Stimulated activated effector memory CD8-positive, alpha-beta T cell treated with anti-CD3 and anti-CD28 coated beads, Interleukin-12 subunit alpha, Interleukin-12 subunit beta, amount 100 ng/mL, for 72 hours (primary cell): Measurements from ENCODE around the gene EGFR.

ENCODE experiments used
- ATAC-seq: fragments of 150-1000 bp; cut with Tn5 transposase; 2 replicates; pipeline ENCODE4 v1.10.0; 2021
- DNase-seq, 2 donors: peaks; one replicate each; pipeline ENCODE4 v3.0.0; 2021 to 2022; ENCODE audit warnings: low spot score in 2 of 2
- H3K27ac Mint-ChIP-seq: one replicate; pipeline ENCODE4 v1.8.0; 2022; ENCODE audit warnings: mild to moderate bottlenecking, mixed read lengths
- H3K36me3 Mint-ChIP-seq: one replicate; pipeline ENCODE4 v1.8.0; 2022; ENCODE audit warnings: mild to moderate bottlenecking, mixed read lengths
- H3K4me1 Mint-ChIP-seq: one replicate; pipeline ENCODE4 v1.8.0; 2022; ENCODE audit warnings: mixed read lengths
- H3K4me3 Mint-ChIP-seq: one replicate; pipeline ENCODE4 v1.8.0; 2022; ENCODE audit warnings: mild to moderate bottlenecking, mixed read lengths
- H3K9me3 Mint-ChIP-seq: one replicate; pipeline ENCODE4 v1.8.0; 2022; ENCODE audit warnings: mixed read lengths

The EGFR gene

DNA sequence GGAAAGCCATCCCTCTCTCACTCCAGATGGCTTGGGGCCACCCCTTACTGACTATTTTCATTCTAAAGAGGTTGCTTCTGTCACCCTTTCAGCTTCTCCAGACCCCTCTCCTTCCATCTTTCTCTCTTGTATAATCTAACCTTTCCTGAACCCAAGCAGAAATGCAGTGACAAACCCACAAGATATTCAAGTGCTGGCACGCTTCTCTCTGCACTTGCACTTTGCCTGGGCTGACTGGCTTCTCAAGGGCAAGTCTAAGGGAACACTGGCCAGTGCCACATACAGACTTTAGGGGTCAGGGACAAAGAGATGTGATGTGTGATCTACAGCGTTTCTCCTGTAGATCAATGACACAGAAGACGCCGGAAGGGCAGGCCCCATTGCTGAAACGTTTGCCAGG lies 195.9 kb downstream of the EGFR start:
- ATAC-seq (no peak), DNase-seq (no peak)
- no peaks in the 10 kb centered on the region for H3K4me1 Mint-ChIP-seq
- H3K9me3 Mint-ChIP-seq, result no peaks in the 10 kb centered on the region
- H3K27ac Mint-ChIP-seq, result no peak overlapping the region
- H3K36me3 Mint-ChIP-seq, result no peaks in the 10 kb centered on the region
- no peak overlapping the region for H3K4me3 Mint-ChIP-seq

DNA sequence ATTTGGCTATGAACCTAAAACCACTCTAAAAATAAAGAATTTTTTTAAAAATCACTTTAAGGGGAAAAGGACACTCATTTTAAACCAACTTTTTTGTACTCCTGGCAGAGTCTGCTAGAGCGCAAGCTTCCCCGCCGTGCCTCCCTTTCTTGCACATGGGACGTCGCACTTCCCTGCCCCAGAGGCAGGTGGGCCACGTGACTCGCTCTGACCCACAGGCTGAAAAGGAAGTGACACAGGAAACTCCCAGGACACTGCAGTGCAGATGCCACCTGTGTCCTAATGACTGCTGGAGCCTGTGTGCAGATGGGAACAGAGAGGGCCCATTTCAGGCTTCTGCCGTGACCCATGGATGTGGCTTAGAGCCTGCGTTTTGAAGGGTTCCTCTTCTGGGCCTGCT lies 204.2 kb downstream of the EGFR start:
- ATAC-seq (no peak), DNase-seq (no peak)
- no peak overlapping the region for H3K27ac Mint-ChIP-seq
- no peaks in the 10 kb centered on the region for H3K36me3 Mint-ChIP-seq
- peaks cover 3% of the 10 kb centered on the region for H3K9me3 Mint-ChIP-seq
- H3K4me3 Mint-ChIP-seq, result no peak overlapping the region
- H3K4me1 Mint-ChIP-seq, result no peaks in the 10 kb centered on the region

DNA sequence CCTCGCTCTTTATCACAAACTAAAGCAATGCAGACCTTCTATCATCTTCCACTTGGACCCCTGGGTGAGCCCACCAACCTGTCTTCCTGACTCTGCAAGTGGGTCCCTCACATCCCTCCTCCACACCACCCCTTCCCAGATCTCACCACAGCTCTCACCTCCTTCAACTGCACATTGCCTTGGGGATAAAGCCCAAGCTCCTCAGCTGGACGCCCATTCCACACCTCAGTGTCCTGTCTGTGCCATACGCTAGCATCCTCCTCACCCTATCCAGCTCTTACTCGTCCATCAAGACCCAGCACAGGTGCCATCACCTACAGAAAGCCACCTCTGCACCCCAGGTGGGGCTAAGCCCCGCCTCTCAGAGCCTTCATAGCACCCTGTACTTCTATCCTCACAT lies 205.3 kb downstream of the EGFR start:
- Mint-ChIP-seq H3K27ac (no peak overlapping the region), H3K9me3 (peaks cover 6% of the 10 kb centered on the region), H3K36me3 (no peaks in the 10 kb centered on the region), H3K4me3 (no peak overlapping the region), H3K4me1 (no peaks in the 10 kb centered on the region)
- ATAC-seq (no peak), DNase-seq (no peak)

DNA sequence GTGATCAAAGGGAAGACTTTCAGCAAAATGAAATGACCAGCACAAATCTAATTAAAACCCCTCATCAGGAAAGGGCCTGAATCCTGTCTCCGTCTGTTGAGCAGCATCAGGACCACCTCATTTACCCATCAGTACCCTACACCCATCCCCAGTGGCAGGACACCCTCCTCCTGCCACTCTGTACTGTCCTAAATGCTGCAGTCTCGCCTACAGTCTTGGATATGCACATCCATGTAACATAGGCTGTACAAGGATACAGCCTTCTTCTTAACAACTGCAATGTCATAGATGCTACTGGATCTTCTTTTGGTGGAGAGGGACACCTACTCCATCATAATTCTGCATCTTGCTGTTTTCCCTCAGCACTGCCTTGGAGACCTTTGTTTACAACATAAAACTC lies 206.0 kb downstream of the EGFR start:
- Mint-ChIP-seq H3K27ac (no peak overlapping the region), H3K4me1 (no peaks in the 10 kb centered on the region), H3K9me3 (peaks cover 12% of the 10 kb centered on the region), H3K4me3 (no peak overlapping the region), H3K36me3 (no peaks in the 10 kb centered on the region)
- no peak for DNase-seq
- ATAC-seq, result no peak

DNA sequence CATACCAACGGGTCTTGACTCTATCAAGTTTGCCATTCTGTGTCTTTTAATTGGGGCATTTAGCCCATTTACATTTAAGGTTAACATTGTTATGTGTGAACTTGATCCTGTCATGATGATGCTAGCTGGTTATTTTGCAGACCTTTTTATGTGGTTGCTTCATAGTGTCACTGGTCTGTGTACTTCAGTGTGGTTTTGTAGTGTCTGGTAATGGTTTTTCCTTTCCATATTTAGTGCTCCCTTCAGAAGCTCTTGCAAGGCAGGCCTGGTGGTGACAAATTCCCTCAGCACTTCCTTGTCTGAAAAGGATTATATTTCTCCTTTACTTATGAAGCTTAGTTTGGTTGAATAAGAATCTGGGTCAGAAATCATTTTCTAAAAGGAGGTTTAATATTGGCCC lies 211.2 kb downstream of the EGFR start:
- no peaks in the 10 kb centered on the region for H3K4me1 Mint-ChIP-seq
- no peak overlapping the region for H3K4me3 Mint-ChIP-seq
- no peak overlapping the region for H3K27ac Mint-ChIP-seq
- H3K9me3 Mint-ChIP-seq, result peaks cover 12% of the 10 kb centered on the region
- DNase-seq, result no peak
- no peaks in the 10 kb centered on the region for H3K36me3 Mint-ChIP-seq
- ATAC-seq, result no peak

DNA sequence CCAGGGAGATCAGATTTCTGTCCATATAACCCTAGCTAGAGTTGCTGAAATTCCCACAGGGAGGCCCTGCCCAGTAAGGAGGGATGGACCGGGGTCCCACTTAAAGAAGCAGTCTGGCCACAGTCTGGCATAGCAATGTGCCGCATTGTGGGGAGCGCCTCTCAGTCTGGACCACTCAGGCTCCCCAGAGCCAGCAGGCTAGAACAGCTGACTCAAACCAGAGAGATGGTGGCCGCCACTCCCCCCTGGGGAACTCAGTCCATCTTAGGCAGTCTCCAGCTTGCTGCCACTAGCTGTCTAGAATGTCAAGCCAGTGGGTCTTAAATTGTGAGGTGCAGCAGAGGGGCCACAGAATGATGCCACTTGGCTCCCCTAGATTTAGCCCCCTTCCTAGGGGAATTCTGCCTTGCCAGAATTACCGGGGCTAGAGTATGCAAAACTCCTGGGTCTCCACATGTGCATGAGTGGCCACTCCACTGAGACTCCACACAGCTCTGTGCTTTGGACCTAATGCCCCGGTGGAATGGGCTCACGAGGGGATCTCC lies 213.0 kb downstream of the EGFR start:
- H3K9me3 Mint-ChIP-seq, result peaks cover 12% of the 10 kb centered on the region
- ATAC-seq, result no peak
- no peak overlapping the region for H3K27ac Mint-ChIP-seq
- no peaks in the 10 kb centered on the region for H3K36me3 Mint-ChIP-seq
- DNase-seq, result no peak
- H3K4me3 Mint-ChIP-seq, result no peak overlapping the region
- H3K4me1 Mint-ChIP-seq, result no peaks in the 10 kb centered on the region

DNA sequence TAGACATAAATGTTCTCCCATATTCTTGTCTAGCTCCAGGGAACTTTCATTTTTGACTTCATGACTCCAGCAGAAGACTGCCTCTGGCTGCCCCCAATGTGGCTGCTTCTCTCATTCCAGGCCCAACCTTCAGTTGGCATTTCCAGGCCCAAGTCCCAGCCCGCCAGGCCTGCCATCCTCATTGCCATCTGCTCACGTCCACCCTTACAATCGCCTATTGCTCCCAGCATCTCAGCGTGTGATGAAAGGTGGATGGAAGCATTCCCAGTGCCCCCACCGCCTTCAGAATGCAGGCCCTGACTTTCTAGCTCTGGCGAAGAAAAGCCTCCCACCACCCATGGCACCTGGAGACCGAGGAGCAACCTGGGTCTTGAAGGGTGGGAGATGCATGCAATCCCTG lies 214.2 kb downstream of the EGFR start:
- Mint-ChIP-seq H3K4me3 (no peak overlapping the region), H3K27ac (no peak overlapping the region), H3K36me3 (no peaks in the 10 kb centered on the region), H3K4me1 (no peaks in the 10 kb centered on the region), H3K9me3 (peaks cover 10% of the 10 kb centered on the region)
- ATAC-seq, result no peak
- DNase-seq, result no peak

DNA sequence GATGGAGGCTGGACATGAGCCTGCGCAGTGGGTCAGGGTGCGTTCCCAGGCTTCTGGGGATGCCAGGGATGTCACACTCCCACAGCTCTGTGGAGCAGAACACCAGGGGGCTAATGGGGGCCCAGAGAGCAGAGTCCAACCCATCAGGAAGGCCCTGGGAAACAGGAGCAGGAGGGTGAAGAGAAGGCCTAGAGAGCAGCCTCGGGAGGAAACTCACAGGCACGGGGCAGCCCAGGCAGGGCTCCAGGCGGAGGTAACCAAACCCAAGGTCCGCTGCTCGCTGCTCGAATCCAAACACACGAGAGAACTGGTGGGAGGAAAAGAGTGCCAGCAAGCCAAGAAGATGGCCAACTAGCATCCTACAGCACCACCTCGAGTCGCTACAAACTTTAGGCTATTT lies 215.6 kb downstream of the EGFR start:
- H3K9me3 Mint-ChIP-seq, result peaks cover 4% of the 10 kb centered on the region
- H3K4me3 Mint-ChIP-seq, result no peak overlapping the region
- no peaks in the 10 kb centered on the region for H3K4me1 Mint-ChIP-seq
- H3K27ac Mint-ChIP-seq, result no peak overlapping the region
- ATAC-seq (no peak), DNase-seq (no peak)
- no peaks in the 10 kb centered on the region for H3K36me3 Mint-ChIP-seq

DNA sequence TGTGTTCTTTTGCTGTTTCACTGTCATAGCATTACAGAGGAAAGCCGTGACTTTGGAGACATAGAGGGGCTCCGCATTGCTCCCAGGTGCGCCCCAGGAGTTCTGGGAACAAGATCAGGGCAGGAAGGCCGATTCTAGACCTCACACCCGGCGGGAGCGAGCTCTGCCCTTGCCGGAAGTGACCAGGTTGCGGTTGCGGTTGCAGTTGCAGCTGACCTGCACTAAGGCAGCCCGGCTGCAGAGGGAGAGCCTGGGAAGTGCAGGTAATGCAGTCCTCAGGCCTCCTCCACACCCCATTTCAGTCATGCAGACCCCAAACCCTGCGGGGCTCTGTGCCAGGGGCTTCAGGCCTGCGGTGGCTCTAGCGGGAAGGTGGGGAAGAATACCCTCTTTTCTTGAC lies 216.3 kb downstream of the EGFR start:
- H3K27ac Mint-ChIP-seq, result no peak overlapping the region
- no peak overlapping the region for H3K4me3 Mint-ChIP-seq
- ATAC-seq (no peak), DNase-seq (no peak)
- no peaks in the 10 kb centered on the region for H3K9me3 Mint-ChIP-seq
- H3K36me3 Mint-ChIP-seq, result no peaks in the 10 kb centered on the region
- H3K4me1 Mint-ChIP-seq, result no peaks in the 10 kb centered on the region

DNA sequence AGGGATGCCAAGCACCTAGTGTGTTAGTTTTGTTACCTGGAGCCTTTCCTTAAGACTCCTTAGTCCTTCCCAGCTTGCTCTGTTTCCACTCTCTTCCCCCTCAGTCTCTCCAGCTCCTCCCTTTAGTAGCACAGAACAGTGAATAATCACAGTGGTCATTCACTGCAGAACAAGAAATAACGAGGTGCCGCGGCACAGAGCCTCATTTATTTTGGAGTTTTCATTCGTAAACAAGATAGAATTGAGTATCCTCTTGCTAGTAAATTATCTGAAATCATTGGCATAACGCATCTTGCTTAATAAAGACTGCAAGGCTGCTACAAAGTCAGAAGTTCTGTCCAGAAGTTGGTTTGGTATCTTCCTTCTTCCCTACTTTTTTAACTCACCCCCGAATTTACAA lies 217.0 kb downstream of the EGFR start:
- Mint-ChIP-seq H3K4me3 (no peak overlapping the region), H3K36me3 (no peaks in the 10 kb centered on the region), H3K4me1 (peaks cover 4% of the 10 kb centered on the region), H3K9me3 (no peaks in the 10 kb centered on the region), H3K27ac (no peak overlapping the region)
- DNase-seq (no peak), ATAC-seq (no peak)

DNA sequence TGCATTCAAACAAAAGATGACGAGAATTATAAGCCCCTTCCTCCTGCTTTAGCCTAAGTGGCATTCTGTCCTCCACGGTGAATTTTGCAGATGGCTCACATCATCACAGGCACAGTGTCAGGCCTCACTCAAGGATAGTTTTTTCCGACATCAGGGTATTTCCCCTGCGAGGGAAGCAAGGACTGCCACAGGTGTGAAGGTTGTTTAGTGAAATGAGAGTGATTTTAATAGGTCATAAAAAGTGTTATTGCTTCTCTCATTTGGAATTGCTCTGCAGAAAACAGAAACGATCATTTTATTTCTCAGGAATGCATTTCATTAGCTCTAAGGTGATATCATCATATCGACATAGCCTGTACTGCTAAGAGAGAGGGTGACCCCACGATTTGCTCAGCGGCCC lies 217.7 kb downstream of the EGFR start:
- no peak for ATAC-seq

DNA sequence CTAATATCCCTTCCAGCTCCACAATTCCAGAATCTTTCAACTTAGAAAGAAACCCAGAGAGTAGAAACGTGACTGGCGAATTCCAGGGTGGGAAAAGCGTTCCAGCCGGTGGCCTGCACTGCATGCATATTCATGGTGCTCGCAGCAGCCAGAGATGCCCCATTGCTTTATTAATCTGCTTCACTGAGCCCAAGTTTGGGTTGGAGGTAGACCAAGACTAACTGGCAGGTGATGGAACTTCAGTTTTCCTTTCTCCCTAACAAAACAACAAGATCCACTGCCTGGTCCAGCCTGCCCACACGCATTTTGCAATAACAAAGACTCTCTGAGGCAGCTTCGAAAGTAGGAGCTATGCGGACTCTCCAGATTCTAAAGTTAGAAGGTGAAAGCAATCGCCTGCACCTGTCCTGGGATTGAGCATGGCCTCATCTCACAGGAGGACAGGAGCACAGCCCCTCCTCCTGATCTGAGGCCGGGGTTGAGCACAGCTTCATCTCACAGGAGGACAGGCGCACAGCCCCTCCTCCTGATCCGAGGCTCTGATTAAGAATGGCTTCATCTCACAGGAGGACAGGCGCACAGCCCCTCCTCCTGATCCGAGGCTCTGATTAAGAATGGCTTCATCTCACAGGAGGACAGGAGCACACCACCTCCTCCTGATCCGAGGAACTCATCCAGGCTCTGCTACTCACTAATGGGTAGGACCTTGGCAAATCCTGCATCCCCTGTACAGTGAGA lies 218.5 kb downstream of the EGFR start:
- DNase-seq, result no peak
- no peak for ATAC-seq
- Mint-ChIP-seq H3K36me3 (no peaks in the 10 kb centered on the region), H3K27ac (no peak overlapping the region), H3K4me3 (no peak overlapping the region), H3K4me1 (peaks cover 5% of the 10 kb centered on the region), H3K9me3 (no peaks in the 10 kb centered on the region)

More for the DNA sequence above, 217.7 kb downstream of the EGFR start:
- Mint-ChIP-seq H3K27ac (no peak overlapping the region), H3K36me3 (no peaks in the 10 kb centered on the region), H3K4me1 (peaks cover 5% of the 10 kb centered on the region), H3K9me3 (no peaks in the 10 kb centered on the region), H3K4me3 (no peak overlapping the region)
- no peak for DNase-seq

DNA sequence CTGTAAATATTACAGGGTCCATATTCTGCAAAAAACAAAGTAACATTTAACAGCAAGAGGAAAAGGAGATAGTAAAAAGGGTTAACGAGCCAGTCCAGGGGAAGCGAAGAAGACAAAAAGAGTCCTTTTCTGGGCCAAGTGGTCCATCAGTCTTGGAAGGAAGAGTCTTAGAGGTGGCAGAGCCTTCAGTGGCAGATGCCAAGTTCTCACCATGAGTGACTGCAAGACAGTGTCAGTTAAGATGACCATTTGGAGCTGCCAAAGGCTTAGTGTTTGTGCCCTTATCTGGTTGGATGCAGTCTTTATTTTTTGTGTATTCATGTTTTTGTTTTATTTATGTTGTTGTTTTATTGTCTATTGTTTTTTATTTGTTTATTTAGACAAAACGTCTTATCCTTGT lies 220.6 kb downstream of the EGFR start:
- Mint-ChIP-seq H3K4me1 (peaks cover 5% of the 10 kb centered on the region), H3K27ac (no peak overlapping the region), H3K9me3 (no peaks in the 10 kb centered on the region), H3K4me3 (no peak overlapping the region), H3K36me3 (no peaks in the 10 kb centered on the region)
- no peak for ATAC-seq
- DNase-seq, result no peak

DNA sequence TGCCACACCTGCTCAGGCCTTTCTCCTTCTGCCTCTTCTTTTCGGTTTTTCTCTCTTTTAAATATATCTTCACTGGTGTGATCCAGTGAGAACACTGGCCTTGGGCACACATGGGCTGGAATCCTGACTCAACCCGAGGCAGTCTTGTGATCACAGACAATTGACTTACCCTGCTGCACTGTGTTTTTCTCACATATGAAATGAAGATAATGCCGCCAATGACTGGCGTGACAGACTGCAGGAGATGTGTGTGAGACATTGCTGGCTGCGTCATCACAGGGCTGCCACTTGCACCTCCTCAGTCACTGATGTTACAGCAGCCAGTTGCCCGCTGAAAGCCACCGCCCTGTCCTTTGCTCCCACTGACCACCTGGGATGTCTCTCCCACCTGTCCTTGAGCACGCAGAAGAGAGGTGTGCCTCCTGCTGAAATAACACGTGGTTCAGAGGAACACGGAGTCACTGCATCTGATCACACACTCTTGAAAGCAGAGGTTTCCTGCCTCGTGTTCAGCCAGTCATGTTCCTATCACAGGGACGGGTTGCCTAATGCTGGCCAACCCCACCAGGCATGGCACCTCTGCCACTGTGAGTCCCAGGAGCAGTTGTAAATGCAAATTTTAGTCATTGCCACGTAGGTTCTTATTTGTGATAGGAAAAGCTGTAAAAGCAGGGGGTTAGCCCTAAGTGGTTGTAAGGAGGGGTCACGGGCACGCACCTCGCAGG lies 221.8 kb downstream of the EGFR start:
- ATAC-seq (peak; percentile 72), DNase-seq (no peak)
- Mint-ChIP-seq H3K27ac (no peak overlapping the region), H3K9me3 (no peaks in the 10 kb centered on the region), H3K36me3 (no peaks in the 10 kb centered on the region), H3K4me3 (no peak overlapping the region), H3K4me1 (peaks cover 5% of the 10 kb centered on the region)

DNA sequence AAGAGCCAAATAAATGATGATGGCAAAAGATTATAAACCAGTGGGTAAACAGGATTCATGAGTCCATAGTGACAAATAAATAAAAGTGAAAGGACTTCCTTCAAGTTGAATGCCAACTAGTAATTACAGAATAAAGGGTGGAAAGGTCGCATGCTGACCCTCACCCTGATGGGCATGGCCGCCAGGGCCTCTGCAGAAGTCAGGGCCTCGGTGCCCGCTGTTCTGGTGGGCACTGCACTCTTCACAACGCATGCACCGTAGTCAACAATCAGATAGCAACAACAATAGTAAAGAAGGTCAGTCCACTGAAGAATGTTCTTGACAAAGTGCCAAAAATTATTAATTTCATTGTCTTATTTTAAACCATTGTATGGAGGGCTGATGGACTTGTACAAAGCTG lies 223.1 kb downstream of the EGFR start:
- Mint-ChIP-seq H3K27ac (no peak overlapping the region), H3K4me3 (no peak overlapping the region)

DNA sequence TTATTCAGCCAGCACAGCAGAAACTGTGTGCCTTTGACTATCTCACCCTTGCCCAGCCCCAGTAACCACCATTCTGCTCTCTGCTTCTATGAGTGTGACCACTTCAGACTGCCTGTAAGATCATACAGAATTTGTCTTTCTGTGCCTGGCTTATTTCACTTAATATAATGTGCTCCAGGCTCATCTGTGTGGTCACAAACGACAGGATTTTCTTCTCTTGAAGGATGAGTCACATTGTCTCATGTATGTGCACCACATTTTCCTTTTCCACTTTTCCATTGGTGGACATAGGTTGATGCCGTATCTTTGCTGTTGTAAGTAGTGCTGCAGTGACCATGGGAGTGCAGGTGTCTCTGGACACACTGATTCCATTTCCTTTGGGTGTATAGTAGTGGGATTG lies 223.8 kb downstream of the EGFR start:
- Mint-ChIP-seq H3K9me3 (no peaks in the 10 kb centered on the region), H3K4me1 (peaks cover 5% of the 10 kb centered on the region), H3K36me3 (no peaks in the 10 kb centered on the region), H3K27ac (no peak overlapping the region), H3K4me3 (no peak overlapping the region)
- ATAC-seq (no peak), DNase-seq (no peak)

More for the DNA sequence above, 223.1 kb downstream of the EGFR start:
- Mint-ChIP-seq H3K4me1 (peaks cover 5% of the 10 kb centered on the region), H3K36me3 (no peaks in the 10 kb centered on the region), H3K9me3 (no peaks in the 10 kb centered on the region)
- ATAC-seq (no peak), DNase-seq (no peak)
